Epidermal melanocyte (primary cell): ENCODE measurements around the gene UQCC3.
A peak's percentile ranks its signal among the peaks of the same experiment; 100 is the strongest.
"Not testable (repeated sequence)": the region's sequence is repeated elsewhere in the genome, so short reads cannot be mapped to it uniquely, and the experiment has no call there.

Experiments
- DNase-seq: peaks from one replicate; pipeline ENCODE4 v3.0.0; 2011; ENCODE audit warnings: low spot score; ENCODE audit not compliant: insufficient read length

UQCC3 gene

GRCh38 chr11:62665599-62666258 lies 5.7 kb upstream of the UQCC3 start:
- DNase-seq, result no peak

- DNase-seq, result no peak
Observed at GRCh38 chr11:62666259-62666926, 5.1 kb upstream of the UQCC3 start.

GRCh38 chr11:62667460-62667859 lies 4.0 kb upstream of the UQCC3 start:
- DNase-seq, result no peak

GRCh38 chr11:62669420-62670161 lies 1.9 kb upstream of the UQCC3 start:
- no peak for DNase-seq

GRCh38 chr11:62671236-62671607 lies 251 bp upstream of the UQCC3 start:
- DNase-seq, result no peak

- DNase-seq, result no peak
Observed at GRCh38 chr11:62673196-62673525, 1.7 kb downstream of the UQCC3 start.

- DNase-seq, result not testable (repeated sequence)
Observed at GRCh38 chr11:62675415-62675814, 3.9 kb downstream of the UQCC3 start.

GRCh38 chr11:62676698-62677097 lies 5.2 kb downstream of the UQCC3 start:
- DNase-seq, result no peak

- DNase-seq, result no peak
Observed at GRCh38 chr11:62677156-62677555, 5.7 kb downstream of the UQCC3 start.

GRCh38 chr11:62677714-62678113 lies 6.2 kb downstream of the UQCC3 start:
- no peak for DNase-seq

- no peak for DNase-seq
Observed at GRCh38 chr11:62678433-62678769, 6.9 kb downstream of the UQCC3 start.

- peak; percentile 94 for DNase-seq
Observed at GRCh38 chr11:62678770-62679696, 7.6 kb downstream of the UQCC3 start, which contains the start of gene UBXN1. UBXN1 (minus strand) TSS chr11:62679073; CDS start chr11:62678923, 150 bp downstream.

- peak; percentile 82 for DNase-seq
Observed at GRCh38 chr11:62680825-62681240, 9.4 kb downstream of the UQCC3 start.

- no peak for DNase-seq
Observed at GRCh38 chr11:62682518-62682917, 11.0 kb downstream of the UQCC3 start.

GRCh38 chr11:62687508-62688396 lies 16.3 kb downstream of the UQCC3 start:
- no peak for DNase-seq

- DNase-seq, result no peak
Observed at GRCh38 chr11:62688491-62688890, 17.0 kb downstream of the UQCC3 start.

GRCh38 chr11:62689421-62690183 lies 18.1 kb downstream of the UQCC3 start, which contains the start of gene LRRN4CL:
LRRN4CL (minus strand) TSS chr11:62689530; CDS start chr11:62688508, 1,022 bp downstream.
- peak; percentile 97 for DNase-seq

- DNase-seq, result not testable (repeated sequence)
Observed at GRCh38 chr11:62693624-62694023, 22.2 kb downstream of the UQCC3 start.

GRCh38 chr11:62694455-62695167 lies 23.1 kb downstream of the UQCC3 start:
- peak; percentile 69 for DNase-seq
